AG04449 (cell line): ENCODE results near the gene CACNA1C.

Experiments
- CTCF ChIA-PET: fragments of 350-600 bp; formaldehyde crosslinking; extraction: SDS; loops from one replicate; lab custom pipeline; 2021; ENCODE audit warnings: antibody characterized with exemption; lab: Yijun Ruan, JAX
- POLR2A ChIA-PET: fragments of 400-600, 350-600 bp; formaldehyde crosslinking; extraction: SDS; loops from one replicate; lab custom pipeline; 2020; ENCODE audit warnings: antibody characterized with exemption, inconsistent platforms; lab: Yijun Ruan, JAX
- DNase-seq: peaks from one replicate; pipeline ENCODE4 v3.0.0-alpha.2; 2010; ENCODE audit warnings: low read depth, low spot score
- H3K4me3 ChIP-seq: 2 replicates; pipeline ENCODE4 v1.5.1; 2011; ENCODE audit warnings: low read depth, mild to moderate bottlenecking, control low read depth, low read length
- CTCF ChIP-seq: IDR thresholded peaks from one replicate; pipeline ENCODE4 v1.5.1; 2011; ENCODE audit warnings: mild to moderate bottlenecking, moderate library complexity, low read length, control low read depth, inconsistent platforms; ENCODE audit not compliant: insufficient read depth; ENCODE audit errors: missing control alignments

The CACNA1C gene

GRCh38 chr12:2323532-2324255 lies 270.9 kb downstream of the CACNA1C start:
- TF ChIP-seq CTCF: no peak
- CTCF ChIA-PET: interaction anchor here (0.7 to 1.5 kb wide), 3 partner anchors 9 to 39 kb away, joined by 3 to 4 read pairs (median 4); no protein-coding TSS in a partner anchor
- POLR2A ChIA-PET: no interaction called here
- no peak for DNase-seq
- H3K4me3 ChIP-seq: no peak overlapping the region

DNA sequence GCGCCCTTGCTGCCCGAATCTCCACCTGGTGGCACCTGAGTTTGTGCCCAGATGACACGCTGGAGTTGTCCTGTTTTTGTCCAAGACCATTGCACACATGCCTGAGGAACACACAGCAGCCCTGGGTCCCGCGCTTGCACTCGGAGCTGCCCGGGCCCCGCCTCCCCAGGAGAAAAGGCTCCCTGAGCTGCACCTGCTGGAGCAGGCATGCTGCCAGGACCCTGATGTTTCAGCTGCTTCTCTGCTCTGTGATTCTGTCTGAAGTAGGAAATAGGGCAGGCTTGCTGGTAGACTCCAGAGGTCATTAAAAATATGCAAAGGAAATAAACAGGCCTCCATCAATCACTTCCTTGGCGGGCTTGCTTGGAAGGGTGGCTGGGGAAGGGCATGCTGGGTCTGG lies 271.6 kb downstream of the CACNA1C start:
- CTCF ChIA-PET: no interaction called here
- no peak overlapping the region for H3K4me3 ChIP-seq
- no peak for TF ChIP-seq CTCF
- POLR2A ChIA-PET: no interaction called here
- no peak for DNase-seq

DNA sequence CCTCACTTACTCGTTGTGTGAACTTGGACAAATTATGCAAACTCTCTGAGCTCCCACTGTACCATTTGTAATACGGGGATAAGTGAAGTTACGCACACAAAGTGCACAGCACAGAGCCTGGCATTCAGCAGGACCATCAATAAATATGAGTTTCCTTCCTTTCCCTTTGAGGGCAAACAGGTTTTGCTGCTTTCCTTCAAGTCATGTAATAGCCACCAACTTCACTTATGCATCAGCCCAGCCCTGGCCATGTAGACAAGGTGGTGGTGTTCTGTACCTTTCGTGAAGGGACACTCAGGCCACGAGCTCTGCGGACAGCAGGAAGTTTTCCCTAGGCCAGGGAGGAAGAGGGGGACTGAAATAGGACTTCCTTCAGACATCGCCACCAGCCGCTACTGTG lies 272.7 kb downstream of the CACNA1C start:
- H3K4me3 ChIP-seq: no peak overlapping the region
- ChIA-PET CTCF (interaction anchor here (0.7 kb wide), 1 partner anchor 257 kb away, joined by 3 read pairs; no protein-coding TSS in a partner anchor), POLR2A (no interaction called here)
- TF ChIP-seq CTCF: no peak
- DNase-seq: no peak

DNA sequence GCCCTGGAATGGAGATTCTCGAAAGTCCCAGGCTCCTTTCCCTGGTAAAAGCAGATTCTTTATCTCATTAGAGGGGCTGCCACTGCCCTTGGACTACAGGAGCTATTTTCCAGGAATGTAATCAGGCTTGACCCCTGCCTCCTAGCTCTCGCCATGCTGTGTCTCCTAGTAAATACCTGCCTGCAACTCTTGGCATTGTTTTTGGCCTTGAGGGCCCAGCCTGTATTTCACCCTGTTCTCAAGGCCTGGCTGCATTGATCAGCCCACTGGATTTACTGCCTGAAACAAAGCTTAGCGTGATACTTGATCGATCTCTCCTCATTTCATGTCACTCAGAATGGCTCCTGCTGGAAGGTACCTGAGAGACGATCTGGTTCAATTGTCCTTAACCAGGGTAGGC lies 273.7 kb downstream of the CACNA1C start:
- no peak for TF ChIP-seq CTCF
- ChIA-PET POLR2A (no interaction called here), CTCF (interaction anchor here (0.7 to 1.3 kb wide), 2 partner anchors 256 to 269 kb away, joined by 3 read pairs; no protein-coding TSS in a partner anchor)
- H3K4me3 ChIP-seq: no peak overlapping the region
- DNase-seq: no peak

DNA sequence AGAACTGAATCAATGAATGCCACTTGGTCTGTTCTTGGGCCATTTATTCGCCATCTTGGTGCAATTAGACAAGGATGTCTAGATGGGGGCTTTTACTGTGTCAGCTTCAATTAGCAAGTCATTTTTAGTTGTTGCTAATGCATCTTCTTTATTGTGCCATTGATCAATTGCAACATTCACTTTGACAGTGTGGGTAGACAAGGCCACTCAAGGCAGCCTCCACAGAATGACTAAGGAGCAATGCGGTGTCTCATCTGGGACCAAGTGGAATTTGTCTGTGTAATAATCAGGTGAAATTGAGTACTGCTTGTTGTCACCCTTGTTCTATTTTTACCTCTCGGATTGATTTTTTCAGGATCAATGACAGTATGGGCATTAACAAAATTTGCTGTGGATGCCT lies 275.9 kb downstream of the CACNA1C start:
- POLR2A ChIA-PET: no interaction called here

More for the DNA sequence above, 275.9 kb downstream of the CACNA1C start:
- no peak for TF ChIP-seq CTCF
- CTCF ChIA-PET: interaction anchor here (0.9 kb wide), 1 partner anchor 16 kb away, joined by 3 read pairs; no protein-coding TSS in a partner anchor
- no peak for DNase-seq
- no peak overlapping the region for H3K4me3 ChIP-seq
